Measurements from ENCODE around the gene HOXD10. TPM values are rescaled to one million over a fixed set of nuclear protein-coding genes. Genes with fewer than 3 reads are reported as not detected.

Gene HOXD10
- total RNA-seq, 2 experiments from 2014 or later, result not detected

GRCh38 chr2:176147210-176147799 lies 30.7 kb downstream of the HOXD10 start:
- Histone ChIP-seq H3K27ac (ENCODE audit: low read depth in 1 of 2, low read length in 2 of 2) (no peak overlapping the region), H3K4me3 (ENCODE audit: low read length) (no peak overlapping the region), H3K36me3 (ENCODE audit: insufficient read depth, low read length) (no peaks in the 10 kb centered on the region), H3K4me1 (ENCODE audit: insufficient read depth, low read length) (peaks cover 11% of the 10 kb centered on the region), H3K9me3 (ENCODE audit: control insufficient read depth in 1 of 2, insufficient read depth in 1 of 2, low read length in 2 of 2) (peaks cover 0 to 43% of the 10 kb centered on the region in 2 experiments), H3K27me3 (ENCODE audit: control insufficient read depth in 1 of 2, insufficient read depth in 2 of 2, low read length in 2 of 2) (peaks cover 87 to 97% of the 10 kb centered on the region in 2 experiments)
- POLR2A ChIA-PET, result no interaction called here
- no peak overlapping the region for H3K27ac Mint-ChIP-seq
- no peak for DNase-seq
- no peak overlapping the region for H3K4me3 Mint-ChIP-seq
- CTCF ChIA-PET, result no interaction called here
- no peak for TF ChIP-seq CTCF (IDR thresholded peaks at IDR 0.05)
- no peak for ATAC-seq (ENCODE audit: poor library complexity)
- no peaks in the 10 kb centered on the region for H3K9me3 Mint-ChIP-seq
- no peaks in the 10 kb centered on the region for H3K36me3 Mint-ChIP-seq (ENCODE audit: low read depth)
- intact Hi-C loops (cut with DNase I, micrococcal nuclease), result no loop called here
- H3K27me3 Mint-ChIP-seq, result peaks cover 94% of the 10 kb centered on the region
- no peaks in the 10 kb centered on the region for H3K4me1 Mint-ChIP-seq (ENCODE audit: low read depth)

GRCh38 chr2:176147800-176148496 lies 31.4 kb downstream of the HOXD10 start:
- no peak for TF ChIP-seq CTCF (IDR thresholded peaks at IDR 0.05)
- ATAC-seq (ENCODE audit: poor library complexity) (no peak), DNase-seq (no peak)
- Mint-ChIP-seq H3K36me3 (ENCODE audit: low read depth) (no peaks in the 10 kb centered on the region), H3K4me3 (no peak overlapping the region), H3K27me3 (peaks cover 94% of the 10 kb centered on the region), H3K4me1 (ENCODE audit: low read depth) (no peaks in the 10 kb centered on the region), H3K27ac (no peak overlapping the region), H3K9me3 (no peaks in the 10 kb centered on the region)
- ChIA-PET POLR2A (no interaction called here), CTCF (no interaction called here)
- Histone ChIP-seq H3K27me3 (ENCODE audit: control insufficient read depth in 1 of 2, insufficient read depth in 2 of 2, low read length in 2 of 2) (peaks cover 84 to 96% of the 10 kb centered on the region in 2 experiments), H3K4me3 (ENCODE audit: low read length) (no peak overlapping the region), H3K4me1 (ENCODE audit: insufficient read depth, low read length) (peaks cover 11% of the 10 kb centered on the region), H3K36me3 (ENCODE audit: insufficient read depth, low read length) (no peaks in the 10 kb centered on the region), H3K27ac (ENCODE audit: low read depth in 1 of 2, low read length in 2 of 2) (no peak overlapping the region), H3K9me3 (ENCODE audit: control insufficient read depth in 1 of 2, insufficient read depth in 1 of 2, low read length in 2 of 2) (peaks cover 0 to 47% of the 10 kb centered on the region in 2 experiments)
- intact Hi-C loops (cut with DNase I, micrococcal nuclease), result no loop called here

GRCh38 chr2:176148751-176149421 lies 32.3 kb downstream of the HOXD10 start:
- no peaks in the 10 kb centered on the region for H3K4me1 Mint-ChIP-seq (ENCODE audit: low read depth)
- H3K9me3 ChIP-seq (ENCODE audit: control insufficient read depth in 1 of 2, insufficient read depth in 1 of 2, low read length in 2 of 2), result peaks cover 0 to 47% of the 10 kb centered on the region in 2 experiments
- CTCF ChIA-PET, result no interaction called here
- TF ChIP-seq CTCF (IDR thresholded peaks at IDR 0.05), result no peak
- H3K27me3 ChIP-seq (ENCODE audit: control insufficient read depth in 1 of 2, insufficient read depth in 2 of 2, low read length in 2 of 2), result peaks cover 82 to 96% of the 10 kb centered on the region in 2 experiments
- POLR2A ChIA-PET, result no interaction called here
- peaks cover 94% of the 10 kb centered on the region for H3K27me3 Mint-ChIP-seq
- H3K36me3 Mint-ChIP-seq (ENCODE audit: low read depth), result no peaks in the 10 kb centered on the region
- no peak overlapping the region for H3K27ac ChIP-seq (ENCODE audit: low read depth in 1 of 2, low read length in 2 of 2)
- no peak overlapping the region for H3K4me3 ChIP-seq (ENCODE audit: low read length)
- no peak for DNase-seq
- H3K4me1 ChIP-seq (ENCODE audit: insufficient read depth, low read length), result peaks cover 11% of the 10 kb centered on the region
- ATAC-seq (ENCODE audit: poor library complexity), result no peak
- H3K9me3 Mint-ChIP-seq, result no peaks in the 10 kb centered on the region
- no peaks in the 10 kb centered on the region for H3K36me3 ChIP-seq (ENCODE audit: insufficient read depth, low read length)
- H3K4me3 Mint-ChIP-seq, result no peak overlapping the region
- no peak overlapping the region for H3K27ac Mint-ChIP-seq
- intact Hi-C loops (cut with DNase I, micrococcal nuclease), result no loop called here
